ENCODE measurements around the gene ALG14. TPM values are rescaled to one million over a fixed set of nuclear protein-coding genes. Genes with fewer than 3 reads are reported as not detected.
A peak's percentile ranks its signal among the peaks of the same experiment; 100 is the strongest.

Gene ALG14, protein sequence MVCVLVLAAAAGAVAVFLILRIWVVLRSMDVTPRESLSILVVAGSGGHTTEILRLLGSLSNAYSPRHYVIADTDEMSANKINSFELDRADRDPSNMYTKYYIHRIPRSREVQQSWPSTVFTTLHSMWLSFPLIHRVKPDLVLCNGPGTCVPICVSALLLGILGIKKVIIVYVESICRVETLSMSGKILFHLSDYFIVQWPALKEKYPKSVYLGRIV
- total RNA-seq (2014; rRNA removed; shearing (Covaris generic); ENCODE audit: low replicate concordance), result 1.6 and 2.4 TPM in 2 replicates

DNA sequence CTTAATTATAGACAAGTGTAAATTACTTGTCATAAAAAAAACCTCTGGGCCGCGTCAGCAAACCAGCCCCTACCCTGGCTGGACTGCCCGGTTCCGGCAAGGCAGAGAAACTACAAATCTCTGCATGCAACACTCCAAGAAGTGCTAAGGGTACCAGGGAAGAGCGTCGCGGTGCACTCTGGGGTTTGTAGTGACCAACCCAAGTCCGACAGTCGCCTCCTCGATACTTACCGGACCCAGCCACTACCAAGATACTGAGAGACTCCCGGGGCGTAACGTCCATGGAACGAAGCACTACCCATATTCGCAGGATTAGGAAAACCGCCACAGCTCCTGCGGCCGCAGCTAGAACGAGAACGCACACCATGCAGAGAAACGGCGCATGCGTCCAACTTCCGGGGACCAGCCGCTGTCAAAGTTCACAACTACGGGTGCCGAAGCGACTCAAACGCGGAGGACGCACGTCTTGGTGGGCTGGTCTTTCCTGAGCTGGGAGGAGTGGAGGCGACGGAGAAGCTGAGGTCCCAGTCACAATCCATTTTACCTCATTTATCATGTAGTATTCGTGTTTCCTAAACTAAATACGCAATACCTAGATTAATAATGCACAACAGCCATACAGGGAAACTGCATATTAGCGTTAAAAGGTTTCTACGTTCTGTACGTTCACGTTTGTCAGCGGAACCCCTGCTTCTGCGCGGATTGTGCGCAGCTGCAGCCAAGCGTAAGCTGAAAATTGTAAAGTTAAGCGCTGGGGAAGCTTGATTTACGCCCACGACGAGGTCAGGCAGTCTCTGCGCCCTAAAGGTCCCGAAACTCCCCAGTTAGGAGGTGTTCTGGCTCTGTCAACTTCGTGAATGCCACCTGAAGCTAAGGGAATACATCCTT lies at the start of gene ALG14:
Gene ALG14, minus strand, starts transcription at position 420 of the 888 bp plus-strand sequence. Its CDS starts 53 bp downstream, at position 367.
- in situ Hi-C loops (cut with HindIII; ENCODE audit: low pct_unique_long_range_greater_than_20kb, low sequenced_read_pairs), result no loop called here
- DNase-seq (ENCODE audit: low read depth), result peak; percentile 91

DNA sequence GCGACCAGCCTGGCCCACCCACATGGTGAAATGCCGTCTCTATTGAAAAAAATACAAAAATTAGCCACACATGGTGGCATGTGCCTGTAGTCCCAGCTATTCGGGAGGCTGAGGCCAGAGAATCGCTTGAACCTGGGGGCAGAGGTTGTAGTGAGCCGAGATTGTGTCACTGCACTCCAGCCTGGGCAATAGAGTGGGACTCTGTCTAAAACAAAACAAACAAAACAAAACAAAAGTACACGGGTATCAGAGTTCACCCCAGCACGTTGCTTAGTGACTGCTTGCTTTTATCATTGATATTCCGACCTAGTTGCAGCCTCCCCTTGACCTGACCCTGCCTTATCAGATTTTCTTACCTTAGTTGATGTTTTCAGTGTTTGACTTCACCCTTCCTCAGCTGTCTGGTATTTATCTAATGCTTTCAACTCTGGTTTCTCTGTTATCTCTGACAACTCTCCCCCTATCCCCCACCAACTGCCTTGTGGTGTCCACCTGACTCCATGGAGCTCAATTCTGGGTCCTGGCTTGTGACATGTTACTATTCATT lies 49.5 kb upstream of the ALG14 start:
- no peak for DNase-seq (ENCODE audit: low read depth)
- in situ Hi-C loops (cut with HindIII; ENCODE audit: low pct_unique_long_range_greater_than_20kb, low sequenced_read_pairs), result no loop called here

DNA sequence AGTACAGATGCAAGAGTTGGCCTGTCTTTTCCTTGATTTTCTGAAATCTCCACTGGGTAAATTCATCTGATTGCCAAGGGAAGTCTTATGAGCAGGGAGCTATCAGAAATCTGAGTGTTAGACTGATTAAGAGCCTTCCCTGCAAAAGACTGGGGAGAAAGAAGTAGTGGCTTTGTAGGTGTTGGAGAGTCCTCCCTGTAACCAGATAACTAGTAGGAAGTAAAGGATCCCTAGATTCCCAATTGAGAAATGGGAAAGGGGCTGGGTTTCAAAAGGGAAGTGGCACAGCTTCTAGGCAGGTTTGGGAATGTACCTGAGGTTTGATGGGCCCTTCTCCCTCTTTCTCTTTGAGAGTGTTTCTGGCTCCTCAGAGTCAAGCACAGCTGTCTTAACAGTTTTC lies 46.5 kb upstream of the ALG14 start:
- in situ Hi-C loops (cut with HindIII; ENCODE audit: low pct_unique_long_range_greater_than_20kb, low sequenced_read_pairs), result no loop called here
- no peak for DNase-seq (ENCODE audit: low read depth)

DNA sequence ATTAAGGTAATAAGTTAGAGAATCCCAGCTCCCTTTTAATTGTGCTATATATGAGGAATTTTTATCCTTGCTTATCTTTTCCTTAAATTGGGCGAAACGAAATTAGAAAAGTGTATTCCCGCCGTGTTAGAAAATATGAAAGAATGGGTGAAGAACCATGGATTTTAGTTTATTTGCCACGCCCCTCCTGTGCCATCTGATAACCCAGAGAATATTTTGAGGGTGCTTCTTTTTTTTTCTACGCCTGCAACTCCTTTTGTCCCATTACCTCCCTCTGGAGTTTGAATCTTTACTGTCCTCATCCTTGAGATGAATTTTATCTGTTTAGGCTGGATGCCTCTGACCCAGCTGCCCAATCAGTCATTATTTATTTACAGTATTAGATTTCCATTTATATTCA lies 46.0 kb upstream of the ALG14 start:
- DNase-seq (ENCODE audit: low read depth), result no peak
- in situ Hi-C loops (cut with HindIII; ENCODE audit: low pct_unique_long_range_greater_than_20kb, low sequenced_read_pairs), result no loop called here

DNA sequence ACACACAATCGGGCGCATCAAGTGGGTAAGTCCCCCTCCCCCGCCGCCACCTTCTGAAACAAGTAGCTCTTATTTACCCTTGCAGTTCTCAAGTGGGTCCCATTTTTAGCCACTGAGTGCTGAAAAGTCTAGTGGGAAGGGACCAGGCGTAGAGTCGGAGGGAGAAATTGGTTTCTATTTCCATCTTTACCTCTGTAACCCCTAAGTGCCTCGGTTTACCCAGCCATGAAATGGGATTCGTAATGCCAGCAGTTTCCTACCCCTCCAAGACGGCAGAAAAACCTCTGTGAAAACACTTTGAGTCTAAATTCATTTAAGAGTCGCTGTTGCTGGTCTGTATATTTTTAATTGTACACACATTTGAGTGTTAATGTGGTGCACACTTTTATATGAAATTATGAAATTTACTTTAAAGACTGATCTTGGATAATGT lies 45.3 kb upstream of the ALG14 start:
- in situ Hi-C loops (cut with HindIII; ENCODE audit: low pct_unique_long_range_greater_than_20kb, low sequenced_read_pairs), result no loop called here

DNA sequence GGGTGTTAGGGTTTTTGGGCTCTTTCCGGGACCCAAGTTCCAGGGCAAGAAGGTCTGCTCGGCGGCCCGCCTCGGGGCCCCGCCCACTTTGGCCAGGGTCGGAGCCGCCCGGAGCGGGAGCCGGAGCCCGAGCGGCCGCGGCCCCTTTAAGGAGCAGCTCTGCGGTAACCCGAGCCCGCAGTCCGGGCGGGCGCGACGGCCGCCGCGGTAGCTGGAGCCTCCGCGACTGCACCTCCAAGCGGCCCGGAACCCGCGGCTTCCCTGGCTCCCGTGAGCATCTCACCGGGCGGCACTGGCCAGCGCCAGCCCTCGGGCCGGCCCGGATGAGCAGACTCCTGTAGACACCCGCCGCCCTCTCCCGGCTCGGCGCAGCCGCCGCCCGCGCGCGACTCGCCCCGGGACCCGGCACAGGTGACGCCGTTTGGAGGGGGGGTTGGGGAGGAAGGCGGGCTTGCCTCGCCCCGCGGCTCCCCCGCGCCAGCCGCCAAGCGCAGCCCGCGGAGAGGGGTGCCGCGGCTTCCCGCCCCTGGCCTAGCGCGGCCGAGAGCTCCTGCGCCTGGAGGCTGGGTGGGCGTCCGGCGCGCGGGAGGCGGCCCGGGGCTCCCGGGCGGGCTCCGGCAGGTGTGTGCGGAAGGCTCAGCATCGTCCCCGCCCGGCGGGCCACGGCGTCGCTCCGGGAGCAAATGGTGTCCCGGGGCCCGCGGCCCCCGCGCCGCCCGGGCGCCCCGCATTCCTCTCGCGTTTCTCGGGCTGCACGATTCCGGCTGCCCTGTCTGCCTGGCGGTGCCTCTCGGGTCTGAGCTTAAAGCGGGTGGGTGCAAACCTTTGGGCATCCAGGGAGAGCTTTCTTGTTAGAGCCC lies 44.7 kb upstream of the ALG14 start, which contains the start of gene TLCD4:
Gene TLCD4, plus strand, starts transcription at position 149 of the 860 bp plus-strand sequence. CDS start 26,547 bp downstream, outside the sequence.
- peak; percentile 69 for DNase-seq (ENCODE audit: low read depth)
- in situ Hi-C loops (cut with HindIII; ENCODE audit: low pct_unique_long_range_greater_than_20kb, low sequenced_read_pairs), result no loop called here

More for the DNA sequence above, 45.3 kb upstream of the ALG14 start:
- peak; percentile 9 for DNase-seq (ENCODE audit: low read depth)

DNA sequence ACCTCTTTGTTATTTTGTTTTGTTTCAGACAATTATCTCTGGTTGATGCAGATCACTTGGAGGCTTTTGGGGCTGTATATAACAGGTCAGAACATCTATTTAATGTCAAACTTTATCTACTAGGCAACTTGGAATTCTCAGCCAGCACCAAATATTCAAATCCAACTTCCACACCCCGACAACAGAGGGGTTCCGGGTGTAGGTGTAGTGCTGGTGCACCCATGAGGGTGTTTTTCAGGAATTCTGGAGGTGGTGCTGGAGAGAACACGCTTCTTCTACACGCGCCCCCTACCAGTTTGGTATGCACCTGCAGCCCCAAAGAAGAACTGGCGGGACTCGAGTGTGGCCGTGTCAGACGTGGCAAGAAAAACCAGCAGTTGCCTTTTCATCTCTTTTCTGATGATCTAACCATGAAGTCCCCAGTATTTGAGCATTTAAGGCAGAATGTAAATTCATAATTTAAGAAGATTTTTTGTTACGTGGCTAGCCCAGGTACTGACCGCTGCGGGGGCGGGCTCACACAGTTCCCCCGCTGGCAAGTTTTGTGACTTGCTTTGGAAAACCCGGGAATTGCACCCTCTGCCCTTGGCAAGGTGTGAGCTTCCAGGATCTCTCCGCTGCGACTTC lies 43.9 kb upstream of the ALG14 start:
- in situ Hi-C loops (cut with HindIII; ENCODE audit: low pct_unique_long_range_greater_than_20kb, low sequenced_read_pairs), result no loop called here

DNA sequence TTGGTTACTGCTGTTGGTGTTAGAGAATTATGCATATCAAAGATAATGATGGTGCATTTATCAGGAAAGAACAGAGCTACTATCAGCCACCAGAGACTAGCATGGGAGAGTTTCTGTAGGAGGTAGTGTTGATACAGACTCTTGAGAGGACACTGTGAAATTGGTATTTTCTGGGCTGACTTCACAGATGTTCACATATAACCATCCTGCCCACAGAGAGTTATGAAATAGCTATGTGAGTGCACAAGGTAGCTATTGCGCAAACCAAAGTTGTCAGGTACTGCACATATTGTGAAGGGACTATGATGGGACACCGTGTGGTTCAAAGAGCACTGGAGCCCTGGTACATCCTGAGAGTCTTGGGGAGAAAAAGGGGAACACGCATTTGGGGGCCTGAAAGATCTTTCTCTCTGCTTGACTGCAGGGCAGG lies 43.0 kb upstream of the ALG14 start:
- no peak for DNase-seq (ENCODE audit: low read depth)
- in situ Hi-C loops (cut with HindIII; ENCODE audit: low pct_unique_long_range_greater_than_20kb, low sequenced_read_pairs), result no loop called here

More for the DNA sequence above, 43.9 kb upstream of the ALG14 start:
- peak; percentile 72 for DNase-seq (ENCODE audit: low read depth)

DNA sequence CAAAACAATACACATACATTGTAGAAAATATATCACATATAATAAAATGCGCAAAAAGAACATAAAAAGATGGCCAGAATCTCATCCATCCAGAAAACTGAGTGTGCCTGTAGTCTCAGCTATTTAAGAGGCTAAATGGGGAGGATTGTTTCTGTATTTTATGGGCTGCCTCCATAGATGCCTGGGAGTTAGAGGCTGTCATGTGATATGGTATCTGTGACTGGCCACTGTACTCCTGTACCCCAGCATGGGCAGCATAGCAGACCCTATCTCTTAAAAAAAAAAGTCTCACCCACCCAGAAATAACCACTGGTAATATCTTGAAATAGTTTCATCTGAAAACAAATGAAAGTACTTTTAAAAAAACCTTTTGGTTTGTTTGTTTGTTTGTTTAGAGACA lies 40.9 kb upstream of the ALG14 start:
- DNase-seq (ENCODE audit: low read depth), result no peak
- in situ Hi-C loops (cut with HindIII; ENCODE audit: low pct_unique_long_range_greater_than_20kb, low sequenced_read_pairs), result no loop called here

DNA sequence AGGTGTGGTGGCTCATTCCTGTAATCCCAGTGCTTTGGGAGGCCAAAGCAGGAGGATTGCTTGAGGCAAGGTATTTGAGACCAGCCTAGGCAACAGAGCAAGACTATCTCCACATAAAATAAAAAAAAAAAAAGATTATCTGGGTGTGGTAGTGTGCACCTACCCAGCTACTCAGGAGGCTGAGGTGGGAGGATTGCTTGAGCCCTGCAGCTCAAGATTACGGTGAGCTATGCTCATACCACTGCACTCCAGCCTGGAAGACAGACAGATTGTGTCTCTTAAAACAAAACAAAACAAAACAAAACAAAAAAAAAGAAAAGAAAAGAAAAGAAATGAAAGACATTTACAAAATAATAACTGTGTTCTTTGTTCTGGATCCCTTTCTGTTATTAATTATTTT lies 38.3 kb upstream of the ALG14 start:
- DNase-seq (ENCODE audit: low read depth), result no peak
- in situ Hi-C loops (cut with HindIII; ENCODE audit: low pct_unique_long_range_greater_than_20kb, low sequenced_read_pairs), result no loop called here

DNA sequence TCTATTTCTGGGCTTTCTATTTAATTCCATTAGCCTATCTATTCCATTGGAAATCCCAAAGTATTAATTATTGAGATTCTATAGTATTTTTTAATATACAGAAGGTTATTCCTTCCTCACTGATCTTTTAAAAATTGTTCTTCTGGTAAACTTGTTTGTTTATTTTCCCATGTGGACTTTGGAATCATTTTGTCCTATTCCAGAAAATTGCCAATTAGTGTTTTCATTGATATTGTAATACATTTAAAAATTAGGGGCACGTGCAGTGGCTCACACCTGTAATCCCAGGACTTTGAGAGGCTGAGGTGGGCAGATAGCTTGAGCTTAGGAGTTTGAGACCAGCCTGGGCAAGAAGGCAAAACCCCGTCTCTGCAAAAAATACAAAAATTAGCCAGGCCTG lies 36.0 kb upstream of the ALG14 start:
- no peak for DNase-seq (ENCODE audit: low read depth)
- in situ Hi-C loops (cut with HindIII; ENCODE audit: low pct_unique_long_range_greater_than_20kb, low sequenced_read_pairs), result no loop called here

DNA sequence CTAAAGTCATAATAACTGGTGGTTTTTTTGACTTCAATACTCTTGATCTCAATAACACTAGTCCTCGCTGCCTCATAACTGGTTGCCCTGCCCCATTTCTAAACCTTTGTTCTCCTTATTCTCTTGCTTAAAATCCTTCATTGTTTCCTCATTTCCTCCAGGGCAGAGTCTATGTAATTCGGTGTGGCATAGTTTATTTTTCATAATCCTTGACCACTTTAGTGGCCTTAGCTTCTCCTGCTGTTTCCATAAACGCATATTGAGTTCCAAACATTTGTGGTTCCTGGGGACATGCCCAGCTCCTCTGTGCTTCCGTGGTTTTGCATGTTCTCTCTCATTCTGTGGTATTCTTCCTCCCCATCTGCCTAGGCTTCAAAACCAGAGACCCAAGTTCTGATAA lies 25.4 kb upstream of the ALG14 start:
- no peak for DNase-seq (ENCODE audit: low read depth)
- in situ Hi-C loops (cut with HindIII; ENCODE audit: low pct_unique_long_range_greater_than_20kb, low sequenced_read_pairs), result no loop called here

DNA sequence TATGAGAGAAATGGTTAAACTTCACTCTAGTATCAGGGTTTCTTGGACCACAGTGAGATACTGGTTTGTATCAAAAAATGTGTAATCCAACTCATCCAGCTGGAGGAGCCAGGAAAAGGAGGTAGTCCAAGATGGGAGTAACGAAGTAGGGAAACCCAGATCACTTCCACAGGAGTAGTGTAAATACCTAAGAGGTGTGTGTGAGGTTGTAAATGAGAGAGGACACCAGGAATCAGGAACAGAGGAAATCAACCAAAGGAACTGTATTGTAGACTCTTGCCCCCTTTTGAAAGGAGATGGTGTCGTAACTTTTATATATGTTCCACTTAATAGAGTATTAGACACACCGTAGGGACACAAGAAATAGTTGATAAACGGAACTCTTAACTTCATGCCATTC lies 24.7 kb upstream of the ALG14 start:
- no peak for DNase-seq (ENCODE audit: low read depth)
- in situ Hi-C loops (cut with HindIII; ENCODE audit: low pct_unique_long_range_greater_than_20kb, low sequenced_read_pairs), result no loop called here

DNA sequence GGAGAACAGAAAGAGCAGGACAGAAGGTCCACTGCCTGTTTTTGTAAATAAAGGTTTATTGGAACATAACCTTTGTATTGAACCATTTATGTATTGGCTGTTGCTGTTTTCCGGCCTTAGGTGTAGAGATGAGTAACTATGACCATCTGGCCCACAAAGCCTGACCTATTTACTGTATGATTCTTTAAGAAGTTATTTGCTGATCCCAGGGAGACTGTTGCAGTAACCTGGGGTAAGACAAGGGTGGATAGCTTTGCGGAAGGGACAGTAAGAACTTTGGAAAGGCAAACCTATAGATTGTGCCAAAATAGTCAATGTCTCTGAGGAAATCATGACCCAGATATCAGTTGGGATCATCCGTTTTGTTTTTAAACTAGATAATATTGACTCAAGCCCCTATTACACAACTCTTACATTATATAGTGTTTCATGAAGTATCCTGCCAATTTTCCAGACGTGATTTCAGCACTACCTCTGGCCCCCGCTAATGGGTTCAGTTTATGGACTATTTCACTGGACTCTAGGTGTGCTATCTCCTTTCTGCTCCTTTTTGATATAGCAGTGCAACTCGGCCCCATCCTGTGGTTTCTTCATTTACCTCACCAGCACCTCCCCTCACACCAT lies 23.6 kb upstream of the ALG14 start:
- DNase-seq (ENCODE audit: low read depth), result no peak
- in situ Hi-C loops (cut with HindIII; ENCODE audit: low pct_unique_long_range_greater_than_20kb, low sequenced_read_pairs), result no loop called here

DNA sequence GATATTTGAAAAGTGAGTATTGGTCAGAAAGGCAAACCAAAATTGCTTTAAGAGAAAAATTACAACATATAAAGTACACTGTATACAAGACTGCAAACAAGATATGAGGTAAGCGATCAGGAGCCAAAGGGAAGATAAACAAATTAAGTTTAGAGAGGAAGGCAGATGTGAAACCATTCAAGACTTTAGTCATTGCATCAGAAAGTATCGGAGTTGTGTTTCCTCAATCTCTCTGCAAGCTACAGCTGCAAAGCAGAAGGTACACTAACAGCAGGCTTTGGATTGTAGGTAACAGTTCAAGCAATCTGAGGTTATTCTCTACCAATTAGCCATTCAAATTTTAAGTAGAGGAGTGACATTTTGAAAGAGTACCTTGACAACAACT lies 23.1 kb upstream of the ALG14 start:
- DNase-seq (ENCODE audit: low read depth), result no peak
- in situ Hi-C loops (cut with HindIII; ENCODE audit: low pct_unique_long_range_greater_than_20kb, low sequenced_read_pairs), result no loop called here

DNA sequence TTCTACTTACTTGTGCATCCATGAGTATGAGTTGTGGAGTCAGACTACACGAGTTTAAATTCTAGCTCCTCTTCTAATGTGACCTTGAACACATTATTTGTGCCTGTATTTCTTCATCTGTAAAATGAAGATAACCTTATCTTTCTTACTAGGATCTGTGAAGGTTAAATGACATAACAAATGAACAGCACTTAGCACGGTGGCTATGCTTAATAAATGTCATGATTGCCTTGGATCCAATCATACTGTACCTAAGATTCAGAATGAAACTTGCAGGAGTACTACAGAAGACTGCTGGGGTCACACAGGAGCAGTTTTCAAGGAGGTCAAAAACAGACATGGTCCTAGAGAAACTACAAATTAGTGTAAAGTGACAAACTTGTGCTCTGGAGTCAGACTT lies 22.2 kb upstream of the ALG14 start:
- DNase-seq (ENCODE audit: low read depth), result no peak
- in situ Hi-C loops (cut with HindIII; ENCODE audit: low pct_unique_long_range_greater_than_20kb, low sequenced_read_pairs), result no loop called here

DNA sequence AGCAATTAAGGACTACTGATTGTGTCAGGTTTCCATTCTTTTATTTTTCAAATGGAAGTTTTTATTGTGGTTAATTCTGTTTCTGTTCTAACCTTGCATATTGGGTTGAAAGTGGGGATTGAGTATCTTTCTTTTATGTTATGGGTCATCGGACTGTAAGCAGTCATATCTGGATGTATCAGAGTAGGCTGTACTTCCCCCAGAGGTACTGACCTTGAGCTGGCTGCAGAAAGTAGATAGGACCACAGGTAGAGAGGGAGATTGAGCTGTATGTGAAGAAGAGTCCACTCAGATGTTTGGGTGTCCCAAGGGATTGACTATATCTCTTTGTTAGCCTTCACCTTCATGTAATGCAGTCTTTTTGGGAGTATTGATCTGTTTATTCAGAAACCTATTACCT lies 20.5 kb upstream of the ALG14 start:
- in situ Hi-C loops (cut with HindIII; ENCODE audit: low pct_unique_long_range_greater_than_20kb, low sequenced_read_pairs), result no loop called here
- no peak for DNase-seq (ENCODE audit: low read depth)
